DMS 273 treated with DMSO at 0.1 percent for 48 hours (cell line): ENCODE measurements around the gene RASGRP4.
"Not testable (repeated sequence)": the region's sequence is repeated elsewhere in the genome, so short reads cannot be mapped to it uniquely, and the experiment has no call there.

Experiments
- DNase-seq: peaks from one replicate; lab custom pipeline; 2025; lab: John Stamatoyannopoulos, UW

Gene RASGRP4, protein sequence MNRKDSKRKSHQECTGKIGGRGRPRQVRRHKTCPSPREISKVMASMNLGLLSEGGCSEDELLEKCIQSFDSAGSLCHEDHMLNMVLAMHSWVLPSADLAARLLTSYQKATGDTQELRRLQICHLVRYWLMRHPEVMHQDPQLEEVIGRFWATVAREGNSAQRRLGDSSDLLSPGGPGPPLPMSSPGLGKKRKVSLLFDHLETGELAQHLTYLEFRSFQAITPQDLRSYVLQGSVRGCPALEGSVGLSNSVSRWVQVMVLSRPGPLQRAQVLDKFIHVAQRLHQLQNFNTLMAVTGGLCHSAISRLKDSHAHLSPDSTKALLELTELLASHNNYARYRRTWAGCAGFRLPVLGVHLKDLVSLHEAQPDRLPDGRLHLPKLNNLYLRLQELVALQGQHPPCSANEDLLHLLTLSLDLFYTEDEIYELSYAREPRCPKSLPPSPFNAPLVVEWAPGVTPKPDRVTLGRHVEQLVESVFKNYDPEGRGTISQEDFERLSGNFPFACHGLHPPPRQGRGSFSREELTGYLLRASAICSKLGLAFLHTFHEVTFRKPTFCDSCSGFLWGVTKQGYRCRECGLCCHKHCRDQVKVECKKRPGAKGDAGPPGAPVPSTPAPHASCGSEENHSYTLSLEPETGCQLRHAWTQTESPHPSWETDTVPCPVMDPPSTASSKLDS

GRCh38 chr19:38425810-38426466, at the start of gene RASGRP4:
Gene RASGRP4, minus strand, starts transcription at chr19:38426219. Its CDS starts 128 bp downstream, at chr19:38426091.
- no peak for DNase-seq

DNA sequence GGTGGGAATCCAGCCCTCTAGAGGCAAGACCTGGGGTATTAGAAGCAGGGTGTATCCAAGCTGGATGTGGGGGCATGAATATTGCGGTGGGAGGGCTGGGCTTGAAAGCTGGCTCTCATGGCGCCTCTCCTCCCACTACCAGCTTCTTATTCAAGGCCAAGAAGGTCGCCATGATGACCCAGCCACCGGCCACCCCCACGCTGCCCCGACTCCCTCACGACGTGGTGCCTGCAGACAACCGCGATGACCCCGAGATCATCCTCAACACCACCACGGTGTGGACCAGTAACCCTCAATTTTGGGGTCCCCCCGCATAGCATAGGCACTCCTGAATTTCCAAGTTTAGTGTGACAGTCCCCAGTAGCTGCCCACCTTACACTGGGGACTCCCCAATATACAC, 49.2 kb upstream of the RASGRP4 start:
- DNase-seq, result no peak

DNA sequence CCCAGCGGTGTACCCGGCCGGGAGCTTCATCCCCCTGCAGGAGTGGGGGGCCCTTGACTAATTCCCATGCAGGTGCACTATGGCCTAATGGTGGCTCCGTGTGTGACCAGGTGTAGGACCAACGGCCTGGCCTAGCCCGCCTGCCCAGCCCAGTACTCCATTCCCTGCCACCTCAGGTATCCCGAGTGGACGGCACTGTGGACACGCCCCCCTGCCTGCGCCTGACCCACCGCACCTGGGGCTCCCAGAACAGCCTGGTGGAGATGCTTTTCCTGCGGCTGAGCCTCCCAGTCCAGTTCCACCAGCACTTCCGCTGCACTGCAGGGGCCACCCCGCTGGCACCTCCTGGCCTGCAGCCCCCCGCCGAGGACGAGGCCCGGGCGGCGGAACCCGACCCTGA, 47.2 kb upstream of the RASGRP4 start:
- no peak for DNase-seq

DNA sequence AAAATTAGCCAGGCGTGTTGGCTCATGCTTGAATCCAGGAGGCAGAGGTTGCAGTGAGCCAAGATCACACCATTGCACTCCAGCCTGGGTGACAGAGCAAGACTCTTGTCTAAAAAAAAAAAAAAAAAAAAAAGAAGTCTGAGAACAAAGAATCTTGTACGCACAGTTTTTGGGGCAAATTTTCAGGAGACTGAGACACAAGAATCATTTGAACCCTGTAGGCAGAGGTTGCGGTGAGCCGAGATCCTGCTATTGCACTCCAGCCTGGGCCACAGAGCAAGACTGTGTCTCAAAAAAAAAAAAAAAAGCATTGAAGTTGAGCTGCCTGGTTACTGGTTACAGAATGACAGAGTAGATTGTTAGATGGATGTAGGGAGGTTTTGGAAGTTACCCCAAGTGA, 46.7 kb upstream of the RASGRP4 start:
- not testable (repeated sequence) for DNase-seq

DNA sequence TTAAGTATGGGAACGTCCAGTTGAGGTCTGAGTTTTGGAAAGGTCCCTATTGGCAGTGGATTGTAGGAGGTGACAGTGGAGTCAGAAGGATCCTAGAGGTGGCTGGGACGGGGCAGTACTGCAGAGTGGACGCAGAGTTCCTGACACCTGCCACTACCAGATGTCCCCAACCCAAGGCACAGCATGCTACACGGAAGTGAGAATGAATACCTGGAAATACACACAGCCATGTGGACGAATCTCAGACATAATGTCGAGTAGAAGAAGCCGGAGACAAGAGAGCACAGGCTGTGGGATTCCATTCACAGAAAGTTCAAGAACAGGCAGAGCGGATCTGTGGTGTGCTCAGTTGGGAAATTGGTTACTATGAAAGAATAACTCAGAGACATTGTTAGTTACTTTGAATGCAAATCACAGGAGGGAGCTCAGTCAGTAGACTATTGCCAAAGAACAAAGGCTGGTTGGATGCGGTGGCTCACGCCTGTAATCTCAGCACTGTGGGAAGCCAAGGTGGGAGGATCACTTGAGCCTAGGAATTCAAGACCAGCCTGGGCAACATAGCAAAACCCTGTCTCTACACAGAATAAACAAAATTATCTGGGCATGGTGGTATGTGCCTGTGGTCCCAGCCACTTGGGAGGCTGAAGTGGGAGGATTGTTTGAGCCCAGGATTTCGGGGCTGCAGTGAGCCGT, 44.9 kb upstream of the RASGRP4 start:
- DNase-seq, result no peak

DNA sequence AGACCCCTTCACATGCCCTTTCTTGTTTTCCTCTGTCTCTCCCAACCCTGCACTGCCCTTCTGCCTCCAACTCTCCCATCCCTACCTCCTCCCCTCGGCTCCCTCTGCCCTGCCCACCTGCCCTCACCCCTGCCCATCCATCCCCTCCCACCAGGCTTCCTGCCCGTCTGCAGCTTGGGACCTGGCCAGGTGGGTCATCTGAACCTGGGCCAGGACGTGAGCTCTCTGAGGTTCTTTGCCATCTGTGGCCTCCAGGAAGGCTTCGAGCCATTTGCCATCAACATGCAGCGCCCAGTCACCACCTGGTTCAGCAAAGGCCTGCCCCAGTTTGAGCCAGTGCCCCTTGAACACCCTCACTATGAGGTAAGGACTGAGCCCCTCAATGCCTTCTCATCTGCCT, 43.1 kb upstream of the RASGRP4 start:
- DNase-seq, result no peak

DNA sequence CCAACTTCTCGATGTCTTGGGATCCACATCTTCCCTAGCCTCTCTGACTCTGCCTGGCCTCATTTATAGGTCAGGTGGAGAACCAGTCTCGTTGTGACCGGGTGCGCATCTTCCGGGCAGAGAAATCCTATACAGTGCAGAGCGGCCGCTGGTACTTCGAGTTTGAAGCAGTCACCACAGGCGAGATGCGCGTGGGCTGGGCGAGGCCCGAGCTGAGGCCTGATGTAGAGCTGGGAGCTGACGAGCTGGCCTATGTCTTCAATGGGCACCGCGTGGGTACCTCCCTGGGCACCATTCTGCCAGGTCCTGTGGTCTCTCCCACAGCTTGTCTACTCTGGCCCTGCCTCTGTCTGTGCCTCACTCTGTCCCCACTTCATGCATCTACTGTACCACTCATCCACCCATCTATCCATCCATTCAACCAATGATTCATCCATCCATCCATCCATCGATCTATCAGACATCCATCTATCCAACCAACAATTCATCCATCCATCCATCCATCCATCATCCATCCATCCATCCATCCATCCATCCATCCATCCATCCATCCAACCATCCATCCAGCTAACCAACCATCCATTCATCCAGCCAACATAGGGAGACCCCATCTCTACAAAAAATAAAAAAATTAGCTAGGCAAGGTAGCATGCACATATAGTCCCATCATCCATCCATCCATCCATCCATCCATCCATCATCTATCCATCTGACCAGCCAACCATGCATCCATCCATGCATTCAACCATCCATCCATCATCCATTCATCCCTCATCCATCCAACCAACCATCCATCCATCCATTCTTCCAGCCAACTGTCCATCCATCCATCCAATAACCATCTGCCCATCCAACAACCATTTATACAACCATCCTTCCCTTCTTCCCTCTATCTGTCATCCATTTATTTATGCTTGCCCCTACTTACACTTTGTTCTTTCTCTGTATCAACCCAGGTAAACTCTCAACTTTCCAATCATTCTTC, 41.8 kb upstream of the RASGRP4 start:
- DNase-seq, result no peak

DNA sequence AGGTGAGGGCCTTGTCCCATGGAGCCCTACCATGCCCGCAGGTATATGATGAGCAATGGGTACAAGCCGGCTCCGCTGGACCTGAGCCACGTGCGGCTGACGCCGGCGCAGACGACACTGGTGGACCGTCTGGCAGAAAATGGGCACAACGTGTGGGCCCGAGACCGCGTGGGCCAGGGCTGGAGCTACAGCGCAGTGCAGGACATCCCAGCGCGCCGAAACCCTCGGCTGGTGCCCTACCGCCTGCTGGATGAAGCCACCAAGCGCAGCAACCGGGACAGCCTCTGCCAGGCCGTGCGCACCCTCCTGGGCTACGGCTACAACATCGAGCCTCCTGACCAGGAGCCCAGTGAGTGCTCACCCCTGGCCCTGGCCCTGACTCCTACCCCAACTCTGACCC, 40.0 kb upstream of the RASGRP4 start:
- no peak for DNase-seq

- no peak for DNase-seq
Measured at GRCh38 chr19:38464421-38465082, 38.5 kb upstream of the RASGRP4 start.

DNA sequence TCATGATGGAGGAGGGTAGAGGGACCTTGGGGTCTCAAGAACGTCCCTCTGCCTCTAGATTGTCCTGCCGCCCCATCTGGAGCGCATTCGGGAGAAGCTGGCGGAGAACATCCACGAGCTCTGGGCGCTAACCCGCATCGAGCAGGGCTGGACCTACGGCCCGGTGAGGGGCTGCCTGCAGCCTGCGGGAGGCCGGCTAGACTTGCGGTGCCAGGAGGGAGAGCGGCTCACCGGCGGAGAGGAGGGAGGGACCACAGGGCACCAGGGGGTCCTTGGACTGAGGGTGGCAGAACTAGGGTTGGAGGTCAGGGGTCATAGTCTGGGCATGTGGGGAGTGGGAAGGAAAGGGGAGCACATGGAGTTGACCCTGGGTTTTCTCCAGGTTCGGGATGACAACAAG, 37.3 kb upstream of the RASGRP4 start:
- DNase-seq, result no peak

DNA sequence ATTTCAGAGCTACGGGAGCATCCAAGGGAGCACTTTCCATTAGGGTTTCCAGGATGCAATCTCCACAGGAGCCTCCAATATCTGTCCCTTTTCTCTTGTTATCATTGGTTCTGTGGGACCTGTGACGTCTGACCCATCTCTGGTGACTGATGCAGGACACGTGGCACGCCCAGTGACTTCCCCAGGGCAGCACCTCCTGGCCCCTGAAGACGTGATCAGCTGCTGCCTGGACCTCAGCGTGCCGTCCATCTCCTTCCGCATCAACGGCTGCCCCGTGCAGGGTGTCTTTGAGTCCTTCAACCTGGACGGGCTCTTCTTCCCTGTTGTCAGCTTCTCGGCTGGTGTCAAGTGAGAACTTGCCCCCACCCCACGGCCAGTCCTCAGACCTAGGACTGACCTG, 33.0 kb upstream of the RASGRP4 start:
- DNase-seq, result no peak

GRCh38 chr19:38457690-38458405, 31.8 kb upstream of the RASGRP4 start:
- no peak for DNase-seq

- no peak for DNase-seq
Measured at GRCh38 chr19:38457202-38457601, 31.2 kb upstream of the RASGRP4 start.

DNA sequence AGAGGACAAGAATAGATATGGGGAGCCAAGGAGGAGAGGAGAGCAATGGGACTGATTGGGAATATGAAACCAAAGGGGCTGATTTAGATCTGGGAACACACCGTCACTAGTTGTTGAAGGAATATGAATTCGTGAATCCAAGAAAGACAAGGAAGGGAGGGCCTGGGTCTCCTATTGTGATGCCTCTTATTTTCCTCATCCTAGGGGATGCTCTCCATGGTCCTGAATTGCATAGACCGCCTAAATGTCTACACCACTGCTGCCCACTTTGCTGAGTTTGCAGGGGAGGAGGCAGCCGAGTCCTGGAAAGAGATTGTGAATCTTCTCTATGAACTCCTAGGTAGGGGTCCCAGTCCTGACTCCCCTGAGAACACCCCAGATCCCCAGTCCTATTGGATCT, 29.0 kb upstream of the RASGRP4 start:
- no peak for DNase-seq

DNA sequence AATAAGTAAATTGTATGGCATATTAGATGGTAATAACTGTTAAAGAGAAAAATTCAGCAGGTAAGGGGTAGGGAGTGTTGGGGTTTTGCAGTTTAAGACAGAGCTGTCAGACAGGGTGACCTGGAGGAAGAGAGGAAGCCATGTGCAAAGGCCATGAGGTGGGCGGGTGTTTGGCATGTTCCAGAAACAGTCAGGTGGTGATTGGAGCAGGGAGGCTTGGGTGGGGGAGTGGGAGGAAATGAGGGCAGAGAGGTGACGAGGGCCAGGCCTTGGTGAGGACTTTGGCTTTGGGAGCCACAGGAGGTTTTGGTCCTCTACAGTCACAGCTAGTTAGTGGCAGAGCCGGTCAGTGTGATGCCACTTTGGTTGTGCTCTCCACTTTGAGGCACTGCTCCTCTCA, 27.6 kb upstream of the RASGRP4 start:
- no peak for DNase-seq

- DNase-seq, result no peak
Measured at GRCh38 chr19:38452430-38453366, 26.7 kb upstream of the RASGRP4 start.

DNA sequence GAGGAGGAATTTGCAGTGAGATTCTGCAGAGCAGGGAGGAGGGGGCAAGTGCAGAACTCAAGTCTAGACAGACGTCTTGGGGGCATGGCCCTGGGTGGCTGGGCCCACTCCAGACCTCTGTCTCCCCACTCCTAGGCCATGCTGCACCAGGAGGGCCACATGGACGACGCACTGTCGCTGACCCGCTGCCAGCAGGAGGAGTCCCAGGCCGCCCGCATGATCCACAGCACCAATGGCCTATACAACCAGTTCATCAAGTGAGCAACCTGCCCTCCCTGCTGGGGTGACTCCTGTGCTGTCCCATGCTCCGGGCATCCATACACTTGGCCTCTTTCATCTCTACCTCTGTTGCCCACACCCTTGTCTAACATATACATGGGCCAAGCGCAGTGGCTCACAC, 25.6 kb upstream of the RASGRP4 start:
- DNase-seq, result no peak

GRCh38 chr19:38451036-38451435, 25.0 kb upstream of the RASGRP4 start:
- DNase-seq, result no peak

DNA sequence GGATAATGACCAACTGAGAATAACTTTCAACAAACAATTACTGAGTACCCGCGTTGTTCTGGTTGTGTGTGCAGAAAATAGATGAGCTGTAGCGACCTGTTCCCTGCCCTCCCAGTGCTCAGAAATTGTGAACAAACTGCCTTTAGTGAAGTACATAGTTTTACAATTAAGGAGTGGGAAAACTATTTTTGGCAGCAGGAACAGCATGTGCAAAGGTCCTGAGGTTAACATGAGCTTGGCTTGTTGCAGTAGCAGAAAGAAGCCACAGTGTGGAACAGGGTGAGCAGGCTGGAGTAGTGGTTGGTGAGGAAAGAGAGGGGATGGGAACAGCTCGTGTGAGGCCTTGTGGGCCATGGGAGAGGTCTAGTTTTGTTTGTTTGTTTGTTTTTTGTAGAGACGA, 23.5 kb upstream of the RASGRP4 start:
- no peak for DNase-seq
